GM12891 (cell line): ENCODE data around the gene PLK4.

ENCODE experiments used
- PAX5 ChIP-seq: IDR thresholded peaks from 2 replicates; pipeline ENCODE4 v1.6.1; 2011; ENCODE audit warnings: low read length, moderate library complexity, mild to moderate bottlenecking; ENCODE audit not compliant: insufficient read depth, severe bottlenecking
- POLR2A ChIP-seq: IDR thresholded peaks from 2 replicates; pipeline ENCODE4 v1.6.1; 2011; ENCODE audit warnings: low read depth, low read length, control low read depth
- POLR2AphosphoS5 ChIP-seq: IDR thresholded peaks from 2 replicates; pipeline ENCODE4 v1.6.1; 2011; ENCODE audit warnings: low read depth, low read length, control low read depth
- POU2F2 ChIP-seq: IDR thresholded peaks from 2 replicates; pipeline ENCODE4 v1.6.1; 2011; ENCODE audit warnings: low read depth, mild to moderate bottlenecking, control low read depth, low read length, moderate library complexity
- SPI1 ChIP-seq: IDR thresholded peaks from 2 replicates; pipeline ENCODE4 v1.6.1; 2011; ENCODE audit warnings: low read depth, low read length, control low read depth
- TAF1 ChIP-seq: IDR thresholded peaks from 2 replicates; pipeline ENCODE4 v1.6.1; 2011; ENCODE audit warnings: low read depth, low read length, control low read depth

DNA sequence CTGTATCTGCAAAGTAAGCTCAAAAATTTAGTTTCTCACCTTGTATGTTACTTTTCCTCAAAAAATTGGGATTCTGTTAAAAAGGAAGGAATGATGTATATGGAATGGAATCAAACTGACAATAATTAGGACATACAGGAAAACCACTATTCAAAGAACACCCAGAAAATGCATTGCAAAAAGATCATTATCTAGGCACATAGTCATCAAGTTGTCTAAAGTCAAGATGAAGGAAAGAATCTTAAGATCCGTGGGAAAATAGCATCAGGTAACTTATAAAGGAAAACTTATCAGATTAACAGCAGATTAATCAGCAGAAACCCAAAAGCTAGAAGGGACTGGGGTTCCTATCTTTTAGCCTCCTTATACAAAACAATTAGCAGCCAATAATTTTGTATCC is 23.1 kb upstream of the PLK4 start:
- TF ChIP-seq POLR2A (no peak), POU2F2 (no peak), SPI1 (no peak), TAF1 (no peak), POLR2AphosphoS5 (no peak), PAX5 (no peak)
